ENCODE data around the gene MCTP2. TPM values are rescaled to one million over a fixed set of nuclear protein-coding genes. Genes with fewer than 3 reads are reported as not detected.

Gene MCTP2
- total and polyA plus RNA-seq, 10 donors: 5.6 to 205 (median 107) TPM

DNA sequence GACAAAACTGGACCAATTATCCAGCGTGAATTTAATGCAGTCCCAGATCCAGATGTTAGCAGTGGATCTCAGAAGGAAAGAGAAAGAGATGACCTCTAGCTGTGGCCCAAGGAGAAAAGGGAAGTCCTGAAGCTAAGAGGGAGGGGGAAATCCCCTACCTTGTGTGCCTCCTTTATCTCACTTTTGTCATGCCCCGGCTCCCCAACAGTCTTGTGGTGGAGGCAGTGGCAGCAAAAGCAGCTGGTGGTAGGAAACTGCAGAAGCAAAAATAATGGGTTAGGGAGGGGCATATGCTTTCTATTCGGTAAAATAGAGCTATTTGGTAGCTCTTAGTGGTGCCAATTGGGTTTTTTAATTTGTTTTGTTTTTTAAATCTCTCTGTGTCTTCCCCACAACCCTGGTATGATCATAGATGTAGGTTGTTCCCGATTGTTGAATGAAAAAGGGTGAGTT, 56.5 kb downstream of the MCTP2 start:
- Histone ChIP-seq H3K4me1 (peaks cover 5 to 97% (median 41%) of the 10 kb centered on the region in 6 donors), H3K27ac (peak overlapping the region; percentile 32 to 85 (median 68)), H3K4me3 (peak overlapping the region in 2 of 8 donors; percentile 5 to 43), H3K36me3 (peaks cover 0 to 9% (median 0%) of the 10 kb centered on the region in 6 donors), H3K9me3 (peaks cover 0 to 4% (median 0%) of the 10 kb centered on the region in 8 donors), H3K27me3 (replicated peaks in 1 of 7) (no peaks in the 10 kb centered on the region)
- DNase-seq: peak; percentile 84
- intact Hi-C loops (cut with DNase I; ENCODE audit: low total_unique reads): no loop called here
- TF ChIP-seq POLR2AphosphoS5 (IDR thresholded peaks at IDR 0.05): peak in 1 of 3 donors; percentile 75
- TF ChIP-seq CTCF (IDR thresholded peaks at IDR 0.05 in 8 of 11, conservative IDR thresholded peaks at IDR 0.05 in 3 of 11): peak in 3 of 11 experiments; percentile 14 to 18 (median 16)
- no peak for TF ChIP-seq POLR2A (IDR thresholded peaks at IDR 0.05)
- 17 to 30% (median 23%) methylated on average over 4 of the region's 4 CpGs for WGBS, 5 donors

DNA sequence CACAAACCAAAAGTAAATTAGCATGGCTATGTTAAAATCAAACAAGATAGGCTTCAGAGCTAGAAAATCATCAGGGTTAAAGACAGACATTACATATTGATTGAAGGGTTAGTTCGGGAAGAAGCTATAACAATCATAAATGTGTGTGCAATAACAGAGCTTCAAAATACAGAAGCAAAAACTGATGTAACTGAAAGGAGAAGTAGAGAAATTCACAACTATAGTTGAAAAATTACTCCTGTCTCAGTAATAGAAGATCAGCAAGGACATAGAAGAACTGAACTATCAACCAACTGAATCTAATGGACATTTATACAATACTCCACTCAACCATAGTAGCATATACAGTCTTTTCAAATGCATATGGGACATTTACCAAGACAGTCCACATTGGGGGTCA, 59.4 kb downstream of the MCTP2 start:
- intact Hi-C loops (cut with DNase I; ENCODE audit: low total_unique reads): no loop called here
- DNase-seq: no peak
- peaks cover 5 to 98% (median 57%) of the 10 kb centered on the region in 6 donors for H3K4me1 ChIP-seq
- WGBS, 5 donors: 35 to 70% (median 68%) methylated on average over 1 of the region's 1 CpG
- no peak overlapping the region for H3K4me3 ChIP-seq
- peak overlapping the region in 3 of 8 donors; percentile 34 to 60 (median 44) for H3K27ac ChIP-seq
- peaks cover 0 to 4% (median 0%) of the 10 kb centered on the region in 8 donors for H3K9me3 ChIP-seq
- H3K36me3 ChIP-seq: no peaks in the 10 kb centered on the region
- no peaks in the 10 kb centered on the region for H3K27me3 ChIP-seq (replicated peaks in 1 of 7)
- no peak for TF ChIP-seq POLR2A (IDR thresholded peaks at IDR 0.05)
- no peak for TF ChIP-seq CTCF (IDR thresholded peaks at IDR 0.05 in 8 of 11, conservative IDR thresholded peaks at IDR 0.05 in 3 of 11)
- TF ChIP-seq POLR2AphosphoS5 (IDR thresholded peaks at IDR 0.05): no peak

- Histone ChIP-seq H3K36me3 (peaks cover 0 to 5% (median 0%) of the 10 kb centered on the region in 6 donors), H3K4me3 (no peak overlapping the region), H3K27ac (peak overlapping the region in 5 of 8 donors; percentile 3 to 50 (median 4)), H3K9me3 (peaks cover 0 to 4% (median 0%) of the 10 kb centered on the region in 8 donors), H3K4me1 (peaks cover 5 to 97% (median 48%) of the 10 kb centered on the region in 6 donors), H3K27me3 (replicated peaks in 1 of 7) (no peaks in the 10 kb centered on the region)
- intact Hi-C loops (cut with DNase I; ENCODE audit: low total_unique reads): no loop called here
- no peak for DNase-seq
- TF ChIP-seq CTCF (IDR thresholded peaks at IDR 0.05 in 8 of 11, conservative IDR thresholded peaks at IDR 0.05 in 3 of 11) (no peak), POLR2AphosphoS5 (IDR thresholded peaks at IDR 0.05) (no peak), POLR2A (IDR thresholded peaks at IDR 0.05) (no peak)
- 36 to 50% (median 45%) methylated on average over 13 of the region's 13 CpGs for WGBS, 5 donors
These were observed 62.3 kb downstream of the MCTP2 start for GRCh38 chr15:94293411-94294402.

- no peaks in the 10 kb centered on the region for H3K27me3 ChIP-seq (replicated peaks in 1 of 7)
- no peak overlapping the region for H3K4me3 ChIP-seq
- no peak for TF ChIP-seq POLR2AphosphoS5 (IDR thresholded peaks at IDR 0.05)
- no peak for TF ChIP-seq CTCF (IDR thresholded peaks at IDR 0.05 in 8 of 11, conservative IDR thresholded peaks at IDR 0.05 in 3 of 11)
- TF ChIP-seq POLR2A (IDR thresholded peaks at IDR 0.05): no peak
- WGBS, 5 donors: 52 to 79% (median 67%) methylated on average over 1 of the region's 1 CpG
- peaks cover 0 to 4% (median 0%) of the 10 kb centered on the region in 8 donors for H3K9me3 ChIP-seq
- peaks cover 0 to 10% (median 0%) of the 10 kb centered on the region in 6 donors for H3K36me3 ChIP-seq
- no peak for DNase-seq
- intact Hi-C loops (cut with DNase I; ENCODE audit: low total_unique reads): no loop called here
- peaks cover 5 to 97% (median 47%) of the 10 kb centered on the region in 6 donors for H3K4me1 ChIP-seq
- H3K27ac ChIP-seq: peak overlapping the region in 2 of 8 donors; percentile 4 to 50
These were observed 63.2 kb downstream of the MCTP2 start for GRCh38 chr15:94294556-94294955.

All from spleen (tissue), 11 donors.